Spinal cord (tissue), 10 donors: ENCODE measurements around the gene MIGA2. TPM values are rescaled to one million over a fixed set of nuclear protein-coding genes. Genes with fewer than 3 reads are reported as not detected.
A peak's percentile ranks its signal among the peaks of the same experiment; 100 is the strongest.

Source experiments
- DNase-seq, 6 donors: peaks; one replicate each; pipeline versions ENCODE4 v3.0.0 to v3.0.0-alpha.2; 2013 to 2015; ENCODE audit warnings: low spot score in 6 of 6, low read depth in 4 of 6
- H3K27ac ChIP-seq: one replicate; pipeline ENCODE4 v1.5.1; 2013; ENCODE audit warnings: low read depth, low read length, control low read depth
- H3K27me3 ChIP-seq: one replicate; pipeline ENCODE4 v1.6.1; 2013; ENCODE audit warnings: low read length; ENCODE audit not compliant: control insufficient read depth, insufficient read depth
- H3K36me3 ChIP-seq: one replicate; pipeline ENCODE4 v1.6.1; 2013; ENCODE audit warnings: low read length; ENCODE audit not compliant: control insufficient read depth, insufficient read depth
- H3K4me1 ChIP-seq: one replicate; pipeline ENCODE4 v1.6.1; 2013; ENCODE audit warnings: low read length; ENCODE audit not compliant: control insufficient read depth, insufficient read depth
- H3K4me3 ChIP-seq: one replicate; pipeline ENCODE4 v1.5.1; 2013; ENCODE audit warnings: low read depth, low read length, control low read depth
- H3K9me3 ChIP-seq: one replicate; pipeline ENCODE4 v1.6.1; 2013; ENCODE audit warnings: low read length; ENCODE audit not compliant: control insufficient read depth, insufficient read depth
- WGBS: methylation state at CpG from one replicate; pipeline ENCODE4 v1.1.5; 2013; ENCODE audit warnings: missing lambda C conversion rate; ENCODE audit not compliant: insufficient coverage; 5-methylcytosine and 5-hydroxymethylcytosine counted together
- polyA plus RNA-seq, 2 donors: library from polyadenylated mRNA; unstranded; fragments of 120-200 nt; gene quantifications; one replicate each; pipeline ENCODE4 v1.2.1, GENCODE V29; 2013; ENCODE audit not compliant: insufficient read length in 2 of 2
- total RNA-seq, 2 donors: library from RNA; depleted of rRNA in 1 of 2; stranded (reverse); fragments of 120-200 nt in 1 of 2; fragments of >200 nt in 1 of 2; gene quantifications; one replicate each; pipeline versions ENCODE4 v1.2.3 to v1.2.4, GENCODE V29; 2013 to 2014
- donor health status: healthy.

The MIGA2 gene
- total and polyA plus RNA-seq, 4 donors: 21.2 to 35.6 (median 26.9) TPM

DNA sequence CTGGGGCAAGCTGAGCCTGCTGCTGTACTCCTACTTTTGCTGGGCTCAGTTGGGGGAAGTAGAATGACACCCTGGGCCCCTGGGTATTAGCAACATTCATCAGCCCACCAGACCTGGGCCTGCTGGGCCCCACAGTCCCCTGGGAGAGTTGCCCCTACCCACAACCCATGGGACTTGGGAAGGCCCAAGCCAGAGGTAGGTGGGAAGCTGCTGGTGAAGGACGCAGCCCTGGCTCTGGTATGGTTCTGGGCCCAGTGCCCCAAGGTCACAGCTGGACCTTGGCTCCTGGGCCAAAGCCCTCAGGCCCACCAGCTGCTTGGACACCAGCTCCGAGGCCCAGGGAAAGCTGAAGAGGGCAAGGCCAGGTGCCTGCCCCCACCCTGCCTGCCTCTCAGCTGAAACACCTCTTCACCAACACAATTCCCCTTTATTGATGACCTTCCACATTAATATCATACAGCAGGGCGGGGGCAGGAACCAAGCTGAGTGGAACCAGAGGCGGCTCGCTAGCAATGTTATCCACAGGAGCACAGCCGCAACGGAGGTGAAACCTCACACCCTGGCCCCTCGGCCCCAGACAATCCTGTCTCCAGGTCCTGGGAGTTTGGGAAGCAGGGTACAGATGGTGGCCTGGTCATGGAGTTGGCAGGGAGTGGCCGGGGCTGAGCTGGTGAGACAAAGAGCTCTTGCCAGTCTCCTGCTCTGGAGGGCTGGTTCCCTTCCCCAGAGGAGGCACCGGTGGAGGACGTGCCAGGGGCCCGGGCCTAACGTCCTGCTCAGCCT, 58.2 kb downstream of the MIGA2 start:
- H3K27ac ChIP-seq: no peak overlapping the region
- H3K36me3 ChIP-seq: peaks cover 66% of the 10 kb centered on the region
- no peaks in the 10 kb centered on the region for H3K27me3 ChIP-seq
- no peak overlapping the region for H3K4me3 ChIP-seq
- WGBS: 92% methylated on average over 13 of the region's 13 CpGs
- DNase-seq: no peak
- H3K4me1 ChIP-seq: no peaks in the 10 kb centered on the region
- H3K9me3 ChIP-seq: no peaks in the 10 kb centered on the region

DNA sequence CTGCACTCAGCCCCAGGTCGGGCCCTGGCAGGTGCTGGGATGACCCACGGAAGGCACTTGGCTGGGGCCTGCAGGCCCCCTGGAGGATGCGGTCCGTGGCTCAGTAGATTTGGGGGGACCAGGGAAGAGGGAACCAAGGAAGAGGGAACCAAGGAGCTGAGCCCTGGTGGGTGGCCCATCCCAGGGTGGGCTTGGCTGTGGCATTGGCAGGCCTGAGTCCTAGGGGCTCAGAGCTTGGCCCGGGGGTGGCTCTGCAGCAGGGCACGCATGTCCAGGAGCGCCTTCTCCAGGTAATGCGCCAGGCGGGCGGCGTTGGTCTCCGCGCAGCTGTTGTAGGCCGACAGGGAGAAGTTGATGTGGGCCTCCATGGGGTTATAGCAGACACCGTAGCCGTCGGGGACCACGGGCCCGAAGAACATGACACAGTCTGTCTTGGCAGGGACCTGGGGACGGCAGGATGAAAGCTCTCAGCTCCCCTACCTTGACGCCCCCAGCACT, 58.8 kb downstream of the MIGA2 start:
- Histone ChIP-seq H3K36me3 (peaks cover 69% of the 10 kb centered on the region), H3K27me3 (no peaks in the 10 kb centered on the region), H3K4me1 (no peaks in the 10 kb centered on the region), H3K9me3 (no peaks in the 10 kb centered on the region), H3K4me3 (no peak overlapping the region), H3K27ac (no peak overlapping the region)
- no peak for DNase-seq
- 96% methylated on average over 21 of the region's 21 CpGs for WGBS

DNA sequence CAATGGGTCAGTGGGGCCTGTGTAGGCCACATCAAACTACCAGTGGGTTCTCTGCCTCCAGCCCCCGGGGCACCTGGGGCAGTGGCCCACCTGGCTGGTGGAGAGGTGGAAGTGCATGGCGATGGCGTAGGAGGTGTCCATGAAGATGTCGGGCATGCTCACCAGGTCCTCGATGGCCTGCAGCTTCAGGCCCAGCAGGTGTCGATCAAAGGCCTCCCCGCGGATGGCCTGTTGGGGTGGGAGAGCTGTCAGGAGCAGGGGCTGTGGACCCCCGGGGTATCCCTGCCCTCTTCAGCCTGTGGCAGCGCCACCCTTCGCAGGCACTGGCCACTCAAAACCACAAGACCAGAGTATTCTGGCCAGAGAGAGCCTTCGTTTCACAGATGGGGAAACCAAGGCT, 59.5 kb downstream of the MIGA2 start:
- Histone ChIP-seq H3K27ac (no peak overlapping the region), H3K9me3 (no peaks in the 10 kb centered on the region), H3K27me3 (no peaks in the 10 kb centered on the region), H3K4me1 (peaks cover 4% of the 10 kb centered on the region), H3K36me3 (peaks cover 69% of the 10 kb centered on the region), H3K4me3 (no peak overlapping the region)
- 92% methylated on average over 8 of the region's 12 CpGs for WGBS
- no peak for DNase-seq

DNA sequence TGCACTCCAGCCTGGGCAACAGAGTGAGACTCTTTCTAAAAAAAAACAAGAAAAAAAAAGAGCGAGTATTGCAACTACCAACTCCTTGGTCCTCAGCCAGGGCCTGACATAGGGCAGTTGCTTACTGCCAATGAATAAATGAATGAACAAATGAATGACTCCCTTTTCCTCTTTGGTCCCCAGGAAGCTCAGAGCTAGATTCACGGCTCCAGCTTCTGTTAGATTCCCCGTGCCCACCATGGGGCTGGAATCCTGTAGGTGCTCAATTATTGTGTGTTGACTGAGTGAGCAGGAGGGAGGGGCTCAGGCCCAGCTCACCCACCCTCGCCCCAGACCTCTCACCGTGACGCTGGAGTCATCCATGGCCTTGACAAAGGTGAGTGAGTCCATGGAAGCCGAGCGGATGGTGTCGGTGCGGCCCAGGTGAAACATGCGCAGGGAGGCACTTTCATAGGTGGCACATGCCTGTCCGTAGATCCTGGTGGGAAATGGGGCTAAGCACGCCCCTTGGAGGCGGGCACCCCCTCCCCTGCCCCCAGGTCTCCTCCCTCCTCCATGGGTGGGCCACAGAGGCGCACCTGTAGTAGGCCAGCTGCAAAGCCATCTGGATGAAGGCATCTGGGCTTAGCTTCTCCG, 61.4 kb downstream of the MIGA2 start:
- no peak overlapping the region for H3K4me3 ChIP-seq
- no peak overlapping the region for H3K27ac ChIP-seq
- peaks cover 4% of the 10 kb centered on the region for H3K4me1 ChIP-seq
- H3K36me3 ChIP-seq: peaks cover 72% of the 10 kb centered on the region
- no peak for DNase-seq
- no peaks in the 10 kb centered on the region for H3K27me3 ChIP-seq
- WGBS: 91% methylated on average over 10 of the region's 16 CpGs
- H3K9me3 ChIP-seq: no peaks in the 10 kb centered on the region

DNA sequence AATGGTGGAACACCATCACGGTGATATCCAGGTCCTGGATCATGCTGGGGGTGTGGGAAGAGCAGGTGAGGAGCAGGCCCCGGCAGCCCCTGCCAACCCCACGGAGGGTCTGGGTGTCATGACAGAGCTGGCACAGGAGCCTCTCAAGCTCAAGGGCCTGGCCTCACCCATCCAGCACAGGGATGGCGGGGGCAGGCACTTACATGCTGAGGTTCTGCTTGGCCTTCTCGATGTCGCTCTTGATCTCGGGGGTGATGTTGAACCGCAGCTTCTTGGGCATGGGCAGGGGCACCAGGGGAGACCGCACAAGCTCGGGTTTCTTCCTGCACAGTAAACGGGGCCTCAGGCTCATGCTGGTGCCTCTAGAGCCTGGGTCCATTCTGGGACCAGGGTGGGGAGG, 61.9 kb downstream of the MIGA2 start:
- Histone ChIP-seq H3K9me3 (no peaks in the 10 kb centered on the region), H3K27me3 (no peaks in the 10 kb centered on the region), H3K27ac (no peak overlapping the region), H3K4me1 (peaks cover 4% of the 10 kb centered on the region), H3K4me3 (no peak overlapping the region), H3K36me3 (peaks cover 76% of the 10 kb centered on the region)
- DNase-seq: no peak
- WGBS: 94% methylated on average over 11 of the region's 11 CpGs

DNA sequence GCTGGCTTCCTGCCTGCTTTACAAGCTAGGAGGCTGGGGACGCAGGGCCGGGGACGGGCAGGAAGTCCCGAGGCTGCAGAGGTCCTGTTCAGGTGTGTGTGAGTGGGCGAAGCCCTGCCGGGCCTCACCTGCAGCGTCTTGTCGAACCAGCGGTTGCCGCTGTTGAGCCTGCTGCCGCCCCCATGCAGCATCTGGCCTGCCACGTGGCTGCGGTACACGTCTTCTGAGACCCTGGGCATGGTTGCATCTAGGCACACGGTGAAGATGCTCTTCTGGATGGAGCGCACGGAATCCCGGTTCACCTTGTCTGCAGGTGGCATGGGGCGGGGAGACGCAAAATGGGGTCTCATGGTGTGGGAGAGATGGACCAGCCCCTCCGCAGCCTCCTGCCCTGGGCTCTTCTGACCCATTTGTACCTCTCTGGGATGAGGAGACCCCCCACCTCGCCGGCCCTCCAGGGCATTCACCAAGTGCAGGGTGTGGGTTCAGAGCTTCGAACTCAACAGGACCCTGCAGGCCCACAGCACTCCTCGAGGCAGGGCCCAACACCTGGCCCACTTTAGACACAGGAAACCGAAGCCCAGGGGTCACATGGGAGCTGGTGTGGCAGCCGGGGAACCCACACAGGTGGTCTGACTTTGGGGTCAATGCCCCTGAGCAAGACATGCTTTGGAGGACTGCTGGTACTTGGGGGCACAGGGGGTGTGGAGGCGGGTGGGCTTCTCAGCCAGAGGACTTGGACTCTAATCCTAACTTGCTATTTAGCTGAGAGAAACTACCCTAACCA, 64.2 kb downstream of the MIGA2 start:
- 66% methylated on average over 23 of the region's 28 CpGs for WGBS
- DNase-seq: no peak
- Histone ChIP-seq H3K27me3 (no peaks in the 10 kb centered on the region), H3K4me1 (peaks cover 4% of the 10 kb centered on the region), H3K4me3 (no peak overlapping the region), H3K36me3 (peaks cover 73% of the 10 kb centered on the region), H3K27ac (no peak overlapping the region), H3K9me3 (no peaks in the 10 kb centered on the region)

DNA sequence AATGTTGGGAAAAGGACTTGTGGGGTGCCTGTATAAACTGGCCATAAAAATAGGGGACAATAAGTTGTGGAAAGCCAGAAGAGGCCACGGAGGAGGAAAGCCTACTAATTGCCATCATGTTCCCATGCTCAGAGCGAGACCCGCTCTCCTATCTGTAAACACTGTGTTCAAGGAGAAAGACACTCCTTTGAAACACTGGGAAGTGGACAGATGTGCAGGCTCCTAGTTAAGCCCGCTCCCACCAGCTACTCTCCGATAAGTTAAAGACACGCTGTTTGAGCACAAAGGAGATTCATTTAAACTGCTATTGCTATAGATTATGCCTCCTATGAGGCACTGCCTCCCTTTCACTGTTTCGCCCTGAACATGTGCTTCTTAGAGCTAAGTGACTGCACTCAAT, 64.9 kb downstream of the MIGA2 start:
- DNase-seq: no peak
- Histone ChIP-seq H3K27me3 (no peaks in the 10 kb centered on the region), H3K36me3 (peaks cover 73% of the 10 kb centered on the region), H3K4me3 (no peak overlapping the region), H3K27ac (no peak overlapping the region), H3K9me3 (no peaks in the 10 kb centered on the region), H3K4me1 (peaks cover 4% of the 10 kb centered on the region)
- WGBS: 92% methylated on average over 6 of the region's 7 CpGs

DNA sequence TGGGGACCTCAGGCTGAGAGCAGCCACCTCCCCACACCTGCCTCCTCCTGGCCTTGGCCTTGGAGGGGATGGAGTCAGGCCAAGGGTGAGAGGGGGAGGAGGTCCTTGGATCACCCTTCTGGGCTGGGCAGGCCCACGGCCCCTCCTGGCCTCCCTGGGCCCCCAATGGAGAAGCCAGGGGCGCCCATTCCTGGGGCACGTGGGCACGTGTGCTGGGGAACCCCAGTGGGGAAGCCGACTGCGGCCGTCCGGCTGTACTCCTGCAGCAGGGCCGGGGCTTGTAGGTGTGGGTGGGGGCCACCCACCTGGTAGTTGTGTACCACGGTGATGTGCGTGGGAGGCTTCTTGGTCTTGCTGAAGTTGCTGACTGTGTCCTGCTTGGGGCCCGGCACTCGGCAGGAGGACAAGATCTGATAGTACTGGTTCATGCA, 65.7 kb downstream of the MIGA2 start:
- WGBS: 97% methylated on average over 13 of the region's 13 CpGs
- DNase-seq: no peak
- H3K4me3 ChIP-seq: no peak overlapping the region
- no peaks in the 10 kb centered on the region for H3K27me3 ChIP-seq
- H3K36me3 ChIP-seq: peaks cover 73% of the 10 kb centered on the region
- no peak overlapping the region for H3K27ac ChIP-seq
- H3K9me3 ChIP-seq: no peaks in the 10 kb centered on the region
- H3K4me1 ChIP-seq: peaks cover 4% of the 10 kb centered on the region

DNA sequence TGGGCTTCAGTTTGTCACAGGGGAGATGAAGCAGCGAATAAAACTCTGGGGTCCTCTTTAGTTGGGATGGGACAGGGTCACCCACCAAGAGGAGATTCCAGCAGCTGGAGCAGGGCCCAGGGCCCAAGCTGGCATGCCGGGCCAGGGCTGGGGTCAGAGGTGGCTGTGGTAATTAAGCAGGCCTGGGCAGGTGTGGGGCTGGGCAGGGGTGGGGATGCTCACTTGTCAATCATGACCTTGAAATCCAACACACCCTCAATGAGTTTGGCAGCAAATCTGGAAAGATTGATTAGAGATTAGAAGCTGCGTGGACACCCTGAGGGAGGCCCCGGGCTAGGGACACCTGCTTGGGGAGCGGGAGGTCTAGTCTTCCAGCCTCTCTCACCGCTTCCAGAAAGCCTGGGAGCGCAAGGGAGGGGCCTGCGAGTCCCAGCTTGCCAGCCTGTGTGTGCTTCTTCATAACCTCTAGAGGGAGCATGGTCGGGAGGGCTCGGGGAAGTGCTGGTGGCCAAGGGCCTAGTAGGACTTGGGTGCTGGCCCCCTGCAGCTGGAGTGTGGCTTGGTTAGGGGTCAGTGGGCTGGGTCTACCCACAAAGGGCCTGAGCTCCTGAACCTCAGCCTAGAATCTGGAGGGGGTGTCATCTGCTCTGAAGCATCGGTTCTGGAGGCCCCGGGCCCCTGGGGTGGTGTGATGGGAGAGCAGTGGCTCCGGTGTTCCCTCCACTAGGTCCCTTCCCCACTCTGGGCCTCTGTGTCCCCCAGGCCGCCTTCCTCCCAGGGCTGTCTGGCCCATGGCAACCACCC, 66.6 kb downstream of the MIGA2 start:
- DNase-seq: peak in 1 of 6 donors; percentile 36
- WGBS: 43% methylated on average over 11 of the region's 14 CpGs
- H3K4me3 ChIP-seq: no peak overlapping the region
- no peak overlapping the region for H3K27ac ChIP-seq
- peaks cover 74% of the 10 kb centered on the region for H3K36me3 ChIP-seq
- H3K4me1 ChIP-seq: peaks cover 4% of the 10 kb centered on the region
- H3K27me3 ChIP-seq: no peaks in the 10 kb centered on the region
- no peaks in the 10 kb centered on the region for H3K9me3 ChIP-seq
